ENCODE results near the gene DIAPH2. TPM values are rescaled to one million over a fixed set of nuclear protein-coding genes. Genes with fewer than 3 reads are reported as not detected.
"Not testable (repeated sequence)": the region's sequence is repeated elsewhere in the genome, so short reads cannot be mapped to it uniquely, and the experiment has no call there.

DIAPH2 gene
- total RNA-seq, 1 donor from 2014 or later, result 7.9 TPM

- no peak for TF ChIP-seq CTCF (IDR thresholded peaks at IDR 0.05; ENCODE audit: insufficient read depth, low read length, severe bottlenecking)
- no peaks in the 10 kb centered on the region for H3K36me3 ChIP-seq (ENCODE audit: control insufficient read depth, insufficient read depth, low read length)
- H3K27me3 ChIP-seq (ENCODE audit: control insufficient read depth, insufficient read depth, low read length), result no peaks in the 10 kb centered on the region
- no peak overlapping the region for H3K4me3 ChIP-seq (ENCODE audit: low read depth, low read length)
- DNase-seq (ENCODE audit: low read depth) (no peak), FAIRE-seq (no peak)
These were observed 45.4 kb downstream of the DIAPH2 start for GRCh38 chrX:96729868-96730643.

GRCh38 chrX:96731000-96731399, 46.4 kb downstream of the DIAPH2 start:
- FAIRE-seq; H3K4me3 ChIP-seq (ENCODE audit: low read depth, low read length); DNase-seq (ENCODE audit: low read depth); H3K36me3 ChIP-seq (ENCODE audit: control insufficient read depth, insufficient read depth, low read length); H3K27me3 ChIP-seq (ENCODE audit: control insufficient read depth, insufficient read depth, low read length): not testable (repeated sequence)

- Histone ChIP-seq H3K27me3 (ENCODE audit: control insufficient read depth, insufficient read depth, low read length) (no peaks in the 10 kb centered on the region), H3K36me3 (ENCODE audit: control insufficient read depth, insufficient read depth, low read length) (no peaks in the 10 kb centered on the region), H3K4me3 (ENCODE audit: low read depth, low read length) (no peak overlapping the region)
- no peak for FAIRE-seq
- no peak for TF ChIP-seq CTCF (IDR thresholded peaks at IDR 0.05; ENCODE audit: insufficient read depth, low read length, severe bottlenecking)
- DNase-seq (ENCODE audit: low read depth), result no peak
These were observed 58.9 kb downstream of the DIAPH2 start for GRCh38 chrX:96743367-96744073.

GRCh38 chrX:96752781-96753180, 68.1 kb downstream of the DIAPH2 start:
- TF ChIP-seq CTCF (IDR thresholded peaks at IDR 0.05; ENCODE audit: insufficient read depth, low read length, severe bottlenecking), result no peak
- DNase-seq (ENCODE audit: low read depth) (peak; percentile 23), FAIRE-seq (no peak)
- H3K27me3 ChIP-seq (ENCODE audit: control insufficient read depth, insufficient read depth, low read length), result no peaks in the 10 kb centered on the region
- H3K36me3 ChIP-seq (ENCODE audit: control insufficient read depth, insufficient read depth, low read length), result no peaks in the 10 kb centered on the region
- H3K4me3 ChIP-seq (ENCODE audit: low read depth, low read length), result no peak overlapping the region

GRCh38 chrX:96753230-96753629, 68.6 kb downstream of the DIAPH2 start:
- Histone ChIP-seq H3K4me3 (ENCODE audit: low read depth, low read length) (no peak overlapping the region), H3K27me3 (ENCODE audit: control insufficient read depth, insufficient read depth, low read length) (no peaks in the 10 kb centered on the region), H3K36me3 (ENCODE audit: control insufficient read depth, insufficient read depth, low read length) (no peaks in the 10 kb centered on the region)
- no peak for DNase-seq (ENCODE audit: low read depth)
- no peak for TF ChIP-seq CTCF (IDR thresholded peaks at IDR 0.05; ENCODE audit: insufficient read depth, low read length, severe bottlenecking)
- no peak for FAIRE-seq

- H3K36me3 ChIP-seq (ENCODE audit: control insufficient read depth, insufficient read depth, low read length), result no peaks in the 10 kb centered on the region
- FAIRE-seq, result no peak
- no peaks in the 10 kb centered on the region for H3K27me3 ChIP-seq (ENCODE audit: control insufficient read depth, insufficient read depth, low read length)
- no peak overlapping the region for H3K4me3 ChIP-seq (ENCODE audit: low read depth, low read length)
- no peak for TF ChIP-seq CTCF (IDR thresholded peaks at IDR 0.05; ENCODE audit: insufficient read depth, low read length, severe bottlenecking)
- no peak for DNase-seq (ENCODE audit: low read depth)
These were observed 71.8 kb downstream of the DIAPH2 start for GRCh38 chrX:96756491-96756890.
